Measurements from ENCODE around the gene PEMT. TPM values are rescaled to one million over a fixed set of nuclear protein-coding genes. Genes with fewer than 3 reads are reported as not detected.
"Not testable (repeated sequence)": the region's sequence is repeated elsewhere in the genome, so short reads cannot be mapped to it uniquely, and the experiment has no call there.

The PEMT gene
- total and polyA plus RNA-seq, 2 of the 4 experiments (the other 2 are of a cell fraction): 23.3 to 49.5 TPM

- H2BK15ac ChIP-seq (ENCODE audit: low read depth, low read length); H3K18ac ChIP-seq (ENCODE audit: low read depth, low read length); H4K91ac ChIP-seq (ENCODE audit: insufficient read depth, low read depth, low read length); H3K4me3 ChIP-seq (ENCODE audit: insufficient read depth, low read depth, low read length); H3K9me3 ChIP-seq (ENCODE audit: control insufficient read depth, insufficient read depth, low read length); H2AK9ac ChIP-seq (replicated peaks; ENCODE audit: low read depth, low read length, poor library complexity); intact Hi-C loops (cut with micrococcal nuclease); H4K8ac ChIP-seq (ENCODE audit: low read depth in 2 of 2, low read length in 2 of 2); H3K4ac ChIP-seq (ENCODE audit: low read depth, low read length); H3K4me1 ChIP-seq (ENCODE audit: control insufficient read depth, insufficient read depth, low read length); dilution Hi-C loops (cut with HindIII; ENCODE audit: low sequenced_read_pairs, unreplicated experiment); H4K5ac ChIP-seq (ENCODE audit: low read depth, low read length); H3K23ac ChIP-seq (ENCODE audit: low read depth, low read length); H3K4me2 ChIP-seq (ENCODE audit: low read depth, low read length); H2AFZ ChIP-seq (replicated peaks; ENCODE audit: low read length, poor library complexity); H2BK20ac ChIP-seq (ENCODE audit: low read depth, low read length); BruUV-seq (replicated peaks); CTCF ChIA-PET; H2BK120ac ChIP-seq (ENCODE audit: low read depth, low read length); H3K14ac ChIP-seq (replicated peaks; ENCODE audit: low read depth, low read length); H3K27me3 ChIP-seq (ENCODE audit: control insufficient read depth, insufficient read depth, low read length); H2AK5ac ChIP-seq (ENCODE audit: low read depth, low read length); DNase-seq; ATAC-seq (ENCODE audit: low read depth); H3K56ac ChIP-seq (ENCODE audit: extremely low read depth, insufficient read depth, low read length); in situ Hi-C loops (cut with MboI; ENCODE audit: low sequenced_read_pairs); POLR2A ChIA-PET (ENCODE audit: unreplicated experiment); H3K27ac ChIP-seq (ENCODE audit: insufficient read depth, low read length); H3K9ac ChIP-seq (ENCODE audit: low read depth, low read length); H3K9me1 ChIP-seq (ENCODE audit: insufficient read depth, low read length); H2BK5ac ChIP-seq (ENCODE audit: low read depth, low read length, poor library complexity, severe bottlenecking): not testable (repeated sequence)
- Histone ChIP-seq H3K79me1 (ENCODE audit: low read depth in 1 of 2, low read length in 2 of 2) (peaks cover 39 to 59% of the 10 kb centered on the region in 2 experiments), H4K20me1 (ENCODE audit: insufficient read depth, low read length) (peaks cover 31% of the 10 kb centered on the region), H3K36me3 (ENCODE audit: control insufficient read depth, insufficient read depth, low read length) (peaks cover 29% of the 10 kb centered on the region)
- WGBS, 2 experiments (ENCODE audit: extremely low coverage in 2 of 2, insufficient read length in 1 of 2): 100% methylated on average over 6 of the region's 23 CpGs; no CpG with 5 or more reads in 1 of the 2 experiments
Observed at GRCh38 chr17:17486416-17486815, 105.1 kb downstream of the PEMT start.

Data from IMR-90 (cell line).